H9 (cell line): ENCODE measurements around the gene LRFN2. TPM values are rescaled to one million over a fixed set of nuclear protein-coding genes. Genes with fewer than 3 reads are reported as not detected.

Experiments used
- DNase-seq: peaks from one replicate; pipeline ENCODE4 v3.0.0-alpha.2; 2017
- H2AFZ ChIP-seq: one replicate; pipeline ENCODE4 v1.6.1; 2013; ENCODE audit warnings: mild to moderate bottlenecking, low read length, control low read depth, moderate library complexity
- H2AK5ac ChIP-seq: 2 replicates; pipeline ENCODE4 v1.6.1; 2013; ENCODE audit warnings: low read length, control low read depth, mixed read lengths; ENCODE audit not compliant: insufficient read length
- H2BK120ac ChIP-seq: one replicate; pipeline ENCODE4 v1.6.1; 2013; ENCODE audit warnings: low read depth, mild to moderate bottlenecking, low read length, control low read depth, inconsistent platforms; ENCODE audit not compliant: poor library complexity, severe bottlenecking
- H2BK12ac ChIP-seq: 2 replicates; pipeline ENCODE4 v1.6.1; 2013; ENCODE audit warnings: low read length, control low read depth, mixed read lengths, low read depth; ENCODE audit not compliant: insufficient read length
- H2BK15ac ChIP-seq: 2 replicates; pipeline ENCODE4 v1.6.1; 2013; ENCODE audit warnings: low read depth, low read length, control low read depth
- H2BK20ac ChIP-seq: one replicate; pipeline ENCODE4 v1.6.1; 2013; ENCODE audit warnings: low read depth, mild to moderate bottlenecking, low read length, control low read depth, inconsistent platforms; ENCODE audit not compliant: poor library complexity, severe bottlenecking
- H2BK5ac ChIP-seq: 2 replicates; pipeline ENCODE4 v1.6.1; 2013; ENCODE audit warnings: low read length, control low read depth, mixed read lengths; ENCODE audit not compliant: insufficient read length
- H3K14ac ChIP-seq: 2 replicates; pipeline ENCODE4 v1.6.1; 2013; ENCODE audit warnings: low read length, control low read depth; ENCODE audit not compliant: insufficient read depth
- H3K18ac ChIP-seq: 2 replicates; pipeline ENCODE4 v1.6.1; 2013; ENCODE audit warnings: low read depth, mild to moderate bottlenecking, mixed read lengths, low read length, control low read depth; ENCODE audit not compliant: insufficient read length
- H3K23ac ChIP-seq: 2 replicates; pipeline ENCODE4 v1.6.1; 2013; ENCODE audit warnings: low read length, control low read depth, mixed read lengths, low read depth; ENCODE audit not compliant: insufficient read length
- H3K23me2 ChIP-seq: 2 replicates; pipeline ENCODE4 v1.6.1; 2013; ENCODE audit warnings: low read depth, mild to moderate bottlenecking, mixed read lengths, low read length, control low read depth; ENCODE audit not compliant: insufficient read length, poor library complexity, severe bottlenecking
- H3K27ac ChIP-seq: 2 replicates; pipeline ENCODE4 v1.5.1; 2013; ENCODE audit warnings: low read length, control low read depth, mixed read lengths, low read depth; ENCODE audit not compliant: insufficient read length
- H3K27me3 ChIP-seq: 2 replicates; pipeline ENCODE4 v1.6.1; 2013; ENCODE audit warnings: low read length, control low read depth, inconsistent platforms; ENCODE audit not compliant: insufficient read depth
- H3K4ac ChIP-seq: 2 replicates; pipeline ENCODE4 v1.6.1; 2013; ENCODE audit warnings: low read depth, mild to moderate bottlenecking, control low read depth, inconsistent platforms, low read length, moderate library complexity
- H3K4me1 ChIP-seq: 2 replicates; pipeline ENCODE4 v1.6.1; 2013; ENCODE audit warnings: low read length, control low read depth, inconsistent platforms; ENCODE audit not compliant: insufficient read depth
- H3K4me2 ChIP-seq: 2 replicates; pipeline ENCODE4 v1.6.1; 2013; ENCODE audit warnings: low read length, control low read depth, mixed read lengths; ENCODE audit not compliant: insufficient read length, insufficient read depth
- H3K56ac ChIP-seq: 2 replicates; pipeline ENCODE4 v1.6.1; 2013; ENCODE audit warnings: low read depth, mild to moderate bottlenecking, mixed read lengths, low read length, control low read depth; ENCODE audit not compliant: insufficient read length
- H3K79me1 ChIP-seq: 2 replicates; pipeline ENCODE4 v1.6.1; 2013; ENCODE audit warnings: low read depth, mild to moderate bottlenecking, moderate library complexity, low read length, control low read depth, inconsistent platforms; ENCODE audit not compliant: insufficient read depth, poor library complexity, severe bottlenecking
- H3K79me2 ChIP-seq: 2 replicates; pipeline ENCODE4 v1.6.1; 2013; ENCODE audit warnings: low read length, control low read depth, inconsistent platforms; ENCODE audit not compliant: insufficient read depth
- H3K9ac ChIP-seq: 2 replicates; pipeline ENCODE4 v1.6.1; 2013; ENCODE audit warnings: low read length, control low read depth, mixed read lengths; ENCODE audit not compliant: insufficient read length; ENCODE audit errors: extremely low read depth
- H3K9me3 ChIP-seq: one replicate; pipeline ENCODE4 v1.6.1; 2013; ENCODE audit warnings: low read depth, low read length, inconsistent platforms; ENCODE audit not compliant: control insufficient read depth
- H3T11ph ChIP-seq: one replicate; pipeline ENCODE4 v1.6.1; 2013; ENCODE audit warnings: mild to moderate bottlenecking, low read length, control low read depth, inconsistent platforms
- H4K20me1 ChIP-seq: one replicate; pipeline ENCODE4 v1.6.1; 2013; ENCODE audit not compliant: control insufficient read depth, insufficient read length, insufficient read depth
- H4K5ac ChIP-seq: 2 replicates; pipeline ENCODE4 v1.6.1; 2013; ENCODE audit warnings: low read depth, mild to moderate bottlenecking, mixed read lengths, low read length, control low read depth; ENCODE audit not compliant: insufficient read length
- H4K8ac ChIP-seq: replicated peaks from 2 replicates; pipeline ENCODE4 v1.6.1; 2013; ENCODE audit warnings: low read length, control low read depth, mixed read lengths, low read depth; ENCODE audit not compliant: insufficient read length
- H4K91ac ChIP-seq: 2 replicates; pipeline ENCODE4 v1.6.1; 2013; ENCODE audit warnings: low read depth, mild to moderate bottlenecking, moderate library complexity, mixed read lengths, low read length, control low read depth; ENCODE audit not compliant: insufficient read length
- H3K27ac Mint-ChIP-seq, 3 experiments: 2 replicates in 2 of 3; 3 replicates in 1 of 3; pipeline ENCODE4 v1.8.0; 2020 to 2021; ENCODE audit warnings: mixed read lengths in 3 of 3, mild to moderate bottlenecking in 1 of 3, moderate library complexity in 1 of 3
- H3K27me3 Mint-ChIP-seq: 2 replicates; pipeline ENCODE4 v1.8.0; 2021; ENCODE audit warnings: low read depth, mild to moderate bottlenecking, moderate library complexity, mixed read lengths
- H3K36me3 Mint-ChIP-seq, 3 experiments: 2 replicates in 2 of 3; 3 replicates in 1 of 3; pipeline ENCODE4 v1.8.0; 2020 to 2021; ENCODE audit warnings: low read depth in 3 of 3, mixed read lengths in 3 of 3; ENCODE audit not compliant: insufficient read depth in 1 of 3
- H3K4me1 Mint-ChIP-seq, 2 experiments: 2 replicates each; pipeline ENCODE4 v1.8.0; 2020; ENCODE audit warnings: mixed read lengths in 2 of 2
- H3K4me3 Mint-ChIP-seq, 2 experiments: 2 replicates in 1 of 2; 3 replicates in 1 of 2; pipeline ENCODE4 v1.8.0; 2020 to 2021; ENCODE audit warnings: mild to moderate bottlenecking in 2 of 2, mixed read lengths in 2 of 2, moderate library complexity in 1 of 2
- H3K9me3 Mint-ChIP-seq, 2 experiments: 2 replicates in 1 of 2; 3 replicates in 1 of 2; pipeline ENCODE4 v1.8.0; 2020; ENCODE audit warnings: mild to moderate bottlenecking in 2 of 2, mixed read lengths in 2 of 2, moderate library complexity in 1 of 2
- CTCF ChIP-seq: fragments of 200-600 bp; sonication (generic); conservative IDR thresholded peaks from 3 replicates; pipeline ENCODE4 v1.8.0; 2021; ENCODE audit warnings: antibody characterized with exemption, mild to moderate bottlenecking
- WGBS: extraction: QIAGEN DNeasy Blood & Tissue Kit; methylation state at CpG from one replicate; pipeline ENCODE4 v1.1.7; 2013; ENCODE audit warnings: missing lambda C conversion rate, low lambda C conversion rate, mixed read lengths; ENCODE audit not compliant: insufficient read length; ENCODE audit errors: extremely low coverage; 5-methylcytosine and 5-hydroxymethylcytosine counted together
- total RNA-seq: library from RNA; stranded (reverse); gene quantifications from 2 replicates; pipeline ENCODE4 v1.2.1, GENCODE V29; 2021

LRFN2 gene
- total RNA-seq, 1 experiment from 2014 or later, result 0.11 TPM

- Mint-ChIP-seq H3K36me3 (no peaks in the 10 kb centered on the region; a peak in 1 of 7 replicates), H3K4me3 (no peak overlapping the region), H3K4me1 (peaks cover 38 to 44% of the 10 kb centered on the region in 2 experiments), H3K27ac (no peak overlapping the region), H3K27me3 (peaks cover 1% of the 10 kb centered on the region; the same call in 1 of the 2 replicates), H3K9me3 (no peaks in the 10 kb centered on the region)
- H3K18ac ChIP-seq, result no peak overlapping the region
- no peak overlapping the region for H4K5ac ChIP-seq
- no peak overlapping the region for H2AFZ ChIP-seq
- H2BK20ac ChIP-seq, result no peak overlapping the region
- no peak overlapping the region for H2AK5ac ChIP-seq
- DNase-seq, result no peak
- no peak overlapping the region for H3K23ac ChIP-seq
- no peak overlapping the region for H3K4ac ChIP-seq
- TF ChIP-seq CTCF, result no peak
- no peak overlapping the region for H3K56ac ChIP-seq
- no CpG with 5 or more reads among the region's 5 CpGs for WGBS
- H3K79me2 ChIP-seq, result no peaks in the 10 kb centered on the region
- no peaks in the 10 kb centered on the region for H3K79me1 ChIP-seq
- H4K8ac ChIP-seq, result no peak overlapping the region
- no peak overlapping the region for H3T11ph ChIP-seq
- peaks cover 7% of the 10 kb centered on the region; the same call in 1 of the 2 replicates for H3K4me1 ChIP-seq
- no peak overlapping the region for H2BK15ac ChIP-seq
- H3K4me2 ChIP-seq, result no peak overlapping the region
- no peak overlapping the region for H4K91ac ChIP-seq
- H3K14ac ChIP-seq, result no peak overlapping the region
- H4K20me1 ChIP-seq, result no peaks in the 10 kb centered on the region
- no peaks in the 10 kb centered on the region for H3K23me2 ChIP-seq
- H3K9me3 ChIP-seq, result no peaks in the 10 kb centered on the region
- H3K27ac ChIP-seq, result no peak overlapping the region
- H2BK12ac ChIP-seq, result no peak overlapping the region
- H3K9ac ChIP-seq, result no peak overlapping the region
- no peak overlapping the region for H2BK120ac ChIP-seq
- H3K27me3 ChIP-seq, result no peaks in the 10 kb centered on the region
- H2BK5ac ChIP-seq, result no peak overlapping the region
These were observed 59.1 kb downstream of the LRFN2 start for GRCh38 chr6:40528051-40528450.
